Stimulated activated CD8-positive, alpha-beta memory T cell treated with anti-CD3 and anti-CD28 coated beads, Interleukin-12 subunit alpha, Interleukin-12 subunit beta, amount 100 ng/mL, for 24 hours (primary cell): ENCODE measurements around the gene RSPH9.

Experiments used
- DNase-seq: peaks from one replicate; pipeline ENCODE4 v3.0.0-alpha.2; 2020; ENCODE audit errors: extremely low read depth

The RSPH9 gene

DNA sequence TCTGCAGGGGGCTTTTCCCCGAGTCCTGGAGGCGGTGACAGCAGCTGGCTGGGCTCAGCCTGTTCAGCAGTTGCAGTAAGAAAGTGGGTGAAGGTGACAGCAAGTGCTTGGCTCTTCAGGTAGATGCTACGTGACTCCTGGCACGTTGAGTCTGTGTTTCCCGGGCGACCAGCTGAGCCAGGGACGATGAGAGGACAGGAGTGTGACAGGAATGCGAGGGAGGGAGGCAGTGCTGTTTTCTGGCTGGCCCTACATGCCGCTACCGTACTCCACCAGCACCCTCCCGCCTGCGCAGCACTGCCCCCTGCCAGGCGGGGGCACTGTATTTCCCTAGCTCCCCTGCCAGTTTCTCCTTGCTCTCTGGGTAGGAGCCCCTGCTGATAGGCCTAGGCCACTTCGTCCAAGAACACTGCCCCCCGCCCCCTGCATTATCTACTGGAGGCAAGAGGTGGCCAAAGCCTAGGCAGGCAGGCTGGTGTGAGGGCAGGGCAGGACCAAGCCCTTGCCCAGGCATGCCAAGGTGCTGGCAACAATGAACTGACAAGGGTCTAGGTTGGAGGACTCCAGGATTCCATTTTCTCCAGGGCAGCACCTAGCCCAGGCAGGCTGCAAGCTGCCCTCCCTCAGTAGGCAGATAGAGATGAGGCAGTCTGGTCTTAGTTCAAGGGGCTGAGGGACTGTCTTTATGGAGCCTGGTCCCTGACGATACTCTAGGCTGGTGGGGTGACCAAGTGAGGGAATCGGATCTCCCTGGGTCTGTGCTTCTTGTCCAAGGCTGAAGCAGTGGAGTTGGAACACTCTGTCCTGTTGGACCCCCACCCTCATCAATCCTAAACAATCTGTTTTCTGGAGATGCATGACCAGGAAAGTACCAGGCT lies 23.6 kb downstream of the RSPH9 start:
- no peak for DNase-seq

DNA sequence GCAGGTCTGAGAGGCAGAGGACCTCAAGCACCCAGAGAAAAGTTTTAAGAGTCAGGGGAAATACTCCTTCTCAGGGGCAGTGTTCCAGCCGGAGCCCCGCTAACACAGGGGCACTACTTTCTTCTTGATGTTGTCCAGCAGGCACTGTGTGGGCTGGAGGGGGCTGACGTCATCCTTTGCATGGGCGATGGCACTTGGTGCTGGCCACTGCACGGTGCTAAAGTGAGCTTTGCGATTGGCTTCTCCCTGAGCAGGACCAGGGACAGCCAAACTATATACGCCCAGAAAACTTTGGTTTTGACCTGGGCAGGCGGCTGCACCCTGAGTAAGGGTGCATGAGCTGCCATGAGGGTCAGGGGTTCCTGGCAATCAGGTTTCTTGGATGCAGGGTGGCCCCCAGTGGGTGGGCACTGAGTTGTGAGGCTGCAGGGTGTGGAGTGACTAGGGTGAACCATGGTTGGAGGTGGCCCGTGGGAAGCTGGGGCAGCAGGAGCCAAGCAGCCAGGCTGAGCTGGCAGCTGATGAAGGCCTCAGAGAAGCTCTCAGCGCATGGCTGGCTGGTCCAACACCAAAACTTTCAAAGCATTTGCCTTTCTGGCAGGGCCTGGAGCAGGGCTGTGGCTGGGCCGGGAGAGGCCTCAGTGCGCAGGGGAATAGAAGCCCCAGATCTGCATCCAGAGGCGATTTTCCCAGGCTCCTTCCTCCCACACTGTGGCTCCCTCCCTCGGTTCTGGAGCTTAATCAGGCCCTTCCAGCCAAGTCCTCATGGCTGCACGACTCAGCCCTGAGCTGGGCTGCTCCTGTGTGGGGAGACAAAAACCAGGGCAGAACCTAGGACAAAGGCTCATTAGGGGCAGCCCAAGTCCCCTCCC lies 24.4 kb downstream of the RSPH9 start:
- DNase-seq: no peak

DNA sequence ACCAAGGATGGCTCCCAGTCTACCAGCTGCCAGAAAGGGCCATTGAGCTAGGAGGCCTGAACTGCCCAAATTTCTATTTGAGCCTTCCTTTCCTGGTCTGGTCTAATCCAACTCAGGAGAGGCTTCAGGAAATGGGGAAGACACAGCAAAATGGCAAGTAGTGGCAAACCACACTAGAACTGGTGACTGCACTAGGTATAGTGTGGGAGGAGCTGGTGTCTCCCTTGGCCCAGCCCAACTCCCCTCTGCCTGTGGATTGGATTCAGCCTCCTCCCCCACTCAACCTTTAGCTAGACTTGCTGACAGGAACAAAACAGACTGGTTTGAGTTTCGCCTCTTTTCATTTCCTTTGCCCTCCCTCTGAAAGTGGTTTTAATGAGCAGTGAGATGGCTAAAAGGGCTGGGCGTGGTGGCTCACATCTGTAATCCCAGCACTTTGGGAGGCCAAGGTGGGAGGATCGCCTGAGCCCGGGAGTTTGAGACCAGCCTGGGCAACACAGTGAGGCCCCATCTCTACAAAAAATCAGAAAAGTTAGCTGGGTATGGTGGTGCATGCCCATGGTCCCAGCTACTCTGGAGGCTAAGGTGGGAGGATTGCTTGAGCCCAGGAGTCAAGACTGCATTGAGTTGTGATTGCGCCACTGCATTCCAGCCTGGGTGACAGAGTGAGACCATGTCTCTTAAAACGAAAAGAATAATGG lies 25.2 kb downstream of the RSPH9 start:
- no peak for DNase-seq

DNA sequence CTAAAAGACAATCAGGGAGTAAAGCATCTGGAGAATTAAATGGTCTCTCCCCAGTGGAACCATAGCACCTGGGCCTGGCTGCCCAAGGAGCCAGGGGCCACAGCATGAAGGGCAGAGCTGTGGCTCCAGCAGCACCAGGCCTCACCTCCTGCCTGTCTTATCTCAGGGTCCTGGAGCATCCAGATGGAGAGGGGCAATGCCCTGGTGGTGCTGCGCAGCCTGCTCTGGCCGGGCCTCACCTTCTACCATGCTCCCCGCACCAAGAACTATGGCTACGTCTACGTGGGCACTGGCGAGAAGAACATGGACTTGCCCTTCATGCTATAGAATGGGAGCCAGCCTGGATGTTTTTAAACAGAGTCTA lies 25.8 kb downstream of the RSPH9 start:
- no peak for DNase-seq

GRCh38 chr6:43671011-43671800 lies 26.4 kb downstream of the RSPH9 start:
- DNase-seq: no peak

DNA sequence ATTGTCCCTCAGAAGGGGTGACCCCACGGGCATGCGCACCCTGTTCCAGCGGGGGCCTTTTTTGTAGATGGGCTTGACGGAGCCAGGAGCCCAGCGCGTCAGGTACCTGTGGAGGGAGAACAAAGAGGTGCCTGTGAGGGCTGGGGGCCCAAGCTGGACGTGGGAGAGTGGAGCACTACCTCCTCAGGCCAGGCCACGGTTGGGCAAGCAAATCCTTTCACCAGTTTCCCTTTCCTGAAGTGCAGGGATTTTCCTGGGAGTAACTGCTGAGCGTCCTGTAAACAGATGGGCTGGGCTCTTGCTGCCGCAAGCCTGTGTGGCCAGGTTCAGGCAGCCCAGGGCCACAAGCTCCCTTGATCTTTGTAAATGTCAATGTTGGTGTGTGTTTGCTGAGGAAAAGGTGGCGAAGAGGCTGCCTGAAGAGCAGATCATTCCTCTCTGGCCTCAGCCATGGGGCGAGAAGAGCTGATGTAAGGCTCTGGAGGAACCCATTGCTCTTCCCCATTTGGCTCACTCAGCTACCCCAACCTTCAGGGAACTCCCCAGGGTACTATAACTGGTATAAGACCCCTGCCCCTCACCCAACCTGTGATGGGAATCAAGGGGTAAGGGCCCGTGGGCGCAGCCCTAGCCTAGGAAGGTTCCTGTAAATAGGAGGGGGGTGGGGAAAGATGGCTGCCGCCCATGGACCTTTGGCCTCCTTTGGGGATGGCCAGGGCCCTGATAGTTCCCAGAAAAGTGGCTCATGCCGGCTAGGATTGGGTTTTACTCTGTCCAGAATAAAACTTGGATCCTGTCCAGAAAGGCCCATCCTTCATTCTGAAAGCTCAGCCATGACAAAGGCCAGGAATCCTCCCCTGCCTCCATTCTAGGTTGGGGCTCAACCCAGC lies 27.2 kb downstream of the RSPH9 start:
- no peak for DNase-seq

DNA sequence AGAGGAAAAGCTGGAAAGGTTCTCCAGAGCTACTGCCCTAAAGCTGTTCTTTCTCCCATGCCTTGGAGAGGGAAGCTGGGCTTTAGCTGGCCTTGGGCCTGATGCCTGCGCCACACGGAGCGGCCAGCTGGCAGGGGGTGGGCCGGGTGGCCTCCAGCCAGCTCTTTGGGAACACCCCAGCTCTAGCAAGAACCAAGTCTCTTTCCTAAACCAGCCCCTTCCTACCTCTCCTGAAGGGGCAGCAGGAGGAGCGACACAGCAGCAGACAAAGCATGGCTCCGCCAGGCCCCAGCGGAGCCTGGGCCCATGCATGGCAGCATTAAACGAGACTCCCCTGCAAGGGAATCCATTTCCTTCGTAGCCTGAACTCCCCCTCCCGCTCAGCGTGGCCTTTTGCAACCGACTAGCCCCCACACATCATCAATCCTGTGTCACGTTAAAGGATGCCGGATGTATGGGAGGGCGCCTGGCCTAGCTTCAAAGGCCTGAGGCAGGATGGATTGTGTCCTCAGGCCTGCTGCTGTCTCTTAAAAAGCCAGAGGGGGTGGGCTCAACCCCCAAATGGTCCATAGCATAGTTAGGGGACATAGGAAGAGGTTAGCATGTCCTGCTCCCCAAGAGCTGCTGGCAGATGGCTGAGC lies 28.7 kb downstream of the RSPH9 start:
- DNase-seq: no peak

DNA sequence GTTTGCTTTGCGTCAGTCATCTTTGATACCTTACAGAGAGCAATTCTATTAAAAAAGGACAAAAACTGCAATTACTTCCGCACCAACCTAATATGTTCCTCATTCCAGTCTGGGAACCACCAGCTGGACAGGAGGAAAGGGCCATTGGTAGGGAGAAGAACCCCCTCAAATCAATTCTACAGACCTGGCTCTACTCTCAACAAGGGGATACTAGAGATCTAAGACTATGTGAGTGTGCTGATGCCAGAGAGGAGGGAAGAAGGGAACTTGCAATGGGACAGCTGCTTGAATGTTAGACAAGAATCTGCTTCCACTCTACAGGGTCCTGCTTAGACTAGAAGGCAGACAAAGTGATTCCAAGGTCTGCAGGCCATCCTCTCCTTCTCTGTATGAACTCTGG lies 29.5 kb downstream of the RSPH9 start:
- DNase-seq: no peak

GRCh38 chr6:43674921-43675320 lies 30.1 kb downstream of the RSPH9 start:
- DNase-seq: no peak

GRCh38 chr6:43676962-43677606 lies 32.2 kb downstream of the RSPH9 start:
- no peak for DNase-seq

DNA sequence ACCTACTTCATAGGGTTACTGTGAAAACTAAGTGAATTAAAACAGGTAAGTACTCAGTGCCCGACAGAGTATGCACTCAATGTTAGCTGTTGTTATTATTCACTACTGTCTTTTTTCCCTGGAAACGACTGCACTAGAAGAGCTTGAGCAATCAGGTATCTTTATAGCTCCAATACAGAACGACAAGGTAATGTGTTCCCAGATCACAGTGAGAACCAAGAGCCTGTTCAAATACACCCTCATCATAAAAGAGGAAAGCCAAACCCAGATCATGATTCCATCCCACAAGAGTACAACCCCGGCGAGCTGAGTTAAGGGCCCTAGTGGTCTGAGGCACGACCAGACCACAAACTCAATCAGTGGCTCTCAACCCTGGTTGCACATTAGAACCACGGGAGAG lies 32.9 kb downstream of the RSPH9 start:
- DNase-seq: no peak

GRCh38 chr6:43678341-43678740 lies 33.5 kb downstream of the RSPH9 start:
- DNase-seq: no peak

- DNase-seq: no peak
Observed at GRCh38 chr6:43679057-43679456, 34.2 kb downstream of the RSPH9 start.

GRCh38 chr6:43680308-43681200 lies 35.7 kb downstream of the RSPH9 start:
- DNase-seq: no peak

GRCh38 chr6:43681303-43681702 lies 36.5 kb downstream of the RSPH9 start:
- no peak for DNase-seq

GRCh38 chr6:43682724-43683429 lies 38.0 kb downstream of the RSPH9 start:
- DNase-seq: no peak

DNA sequence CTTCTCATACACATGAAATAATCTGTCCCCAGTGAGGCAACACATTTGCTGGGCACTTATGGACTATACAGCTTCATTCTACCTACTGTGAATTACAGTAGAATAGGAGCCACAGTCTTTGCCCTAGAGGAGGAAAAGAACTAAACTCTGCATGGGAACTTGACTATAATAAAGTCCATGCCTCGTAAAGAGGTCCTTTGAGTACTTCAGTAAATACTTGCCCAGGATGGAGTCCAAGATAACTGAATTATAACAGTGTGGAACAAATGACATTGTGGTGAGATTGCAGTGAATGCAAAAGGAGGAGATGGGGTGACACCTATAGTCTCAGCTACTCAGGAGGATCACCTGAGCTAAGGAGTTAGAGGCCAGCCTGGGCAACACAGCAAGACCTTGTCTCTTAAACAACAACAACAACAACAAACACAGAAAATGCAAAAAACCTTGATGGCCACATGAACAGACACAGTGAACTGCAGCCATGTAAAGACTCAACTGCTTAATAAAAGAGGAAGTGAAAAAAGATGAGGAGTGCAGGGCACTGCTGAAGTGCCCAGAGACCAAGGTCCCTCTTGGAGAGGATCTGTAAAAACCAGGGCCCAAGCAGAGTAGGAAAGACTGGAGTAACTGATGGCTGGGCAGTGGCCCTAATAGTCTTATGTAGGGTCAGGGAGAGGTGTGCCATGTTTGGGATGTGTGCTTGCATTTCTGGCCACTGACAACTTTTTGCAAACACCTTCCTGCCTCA lies 39.0 kb downstream of the RSPH9 start:
- no peak for DNase-seq
